Measurements from ENCODE around the gene ITPKB.
"Not testable (repeated sequence)": the region's sequence is repeated elsewhere in the genome, so short reads cannot be mapped to it uniquely, and the experiment has no call there.

Gene ITPKB

DNA sequence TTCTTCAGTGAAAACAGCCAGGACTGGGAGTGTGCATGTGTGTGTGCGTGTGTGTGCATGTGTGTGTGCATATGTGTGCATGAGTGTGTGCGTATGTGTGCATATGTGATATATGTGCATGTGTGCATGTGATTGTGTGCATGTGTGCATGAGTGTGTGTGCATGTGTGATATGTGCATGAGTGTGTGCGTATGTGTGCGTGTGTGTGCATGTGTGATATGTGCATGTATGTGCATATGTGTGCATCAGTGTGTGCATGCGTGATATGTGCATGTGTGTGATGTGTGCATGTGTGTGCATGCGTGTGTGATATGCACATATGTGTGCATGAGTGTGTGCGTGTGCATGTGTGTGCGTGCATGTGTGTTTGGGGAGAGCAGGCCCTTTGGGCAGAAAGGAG is 89.8 kb downstream of the ITPKB start:
- DNase-seq: no peak

DNA sequence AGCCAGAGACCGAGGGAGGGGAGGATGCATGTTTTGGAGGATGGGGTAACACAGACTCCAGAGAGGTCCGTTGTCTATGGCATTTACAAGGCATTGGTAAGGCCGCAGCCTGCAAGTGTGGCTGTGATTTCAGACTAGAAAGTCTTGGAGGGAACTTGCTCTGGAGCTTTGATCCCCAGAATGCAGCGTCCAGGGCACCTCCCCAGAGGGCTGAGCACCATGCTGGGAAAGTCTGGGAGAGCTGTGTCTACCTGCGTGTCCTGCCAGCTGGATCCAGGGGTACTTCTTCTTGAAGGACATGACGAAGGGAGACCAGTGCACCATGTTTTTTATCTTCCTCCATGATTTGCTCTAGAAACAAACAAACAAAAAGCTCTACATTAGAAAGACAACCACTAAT is 90.7 kb downstream of the ITPKB start:
- no peak for DNase-seq

DNA sequence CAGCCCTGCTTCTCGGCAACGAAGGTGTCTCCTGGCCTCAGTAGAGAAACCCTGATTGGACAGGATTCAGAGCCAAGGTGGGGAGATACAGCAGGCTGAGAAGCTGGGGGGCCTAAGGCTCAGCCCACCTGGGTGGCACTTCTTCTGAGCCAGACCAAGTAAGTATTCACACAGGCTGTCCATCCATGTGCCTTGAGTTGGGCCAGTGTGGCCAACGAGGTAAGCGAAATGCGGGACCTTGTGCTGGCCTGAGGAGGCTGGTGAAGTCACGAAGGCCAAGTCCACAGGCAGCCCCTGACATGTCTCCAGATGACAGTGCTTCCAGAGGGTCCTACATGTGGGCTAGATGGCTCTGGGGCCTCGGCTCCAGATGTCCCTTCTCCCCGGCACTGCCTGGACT is 91.4 kb downstream of the ITPKB start:
- no peak for DNase-seq

DNA sequence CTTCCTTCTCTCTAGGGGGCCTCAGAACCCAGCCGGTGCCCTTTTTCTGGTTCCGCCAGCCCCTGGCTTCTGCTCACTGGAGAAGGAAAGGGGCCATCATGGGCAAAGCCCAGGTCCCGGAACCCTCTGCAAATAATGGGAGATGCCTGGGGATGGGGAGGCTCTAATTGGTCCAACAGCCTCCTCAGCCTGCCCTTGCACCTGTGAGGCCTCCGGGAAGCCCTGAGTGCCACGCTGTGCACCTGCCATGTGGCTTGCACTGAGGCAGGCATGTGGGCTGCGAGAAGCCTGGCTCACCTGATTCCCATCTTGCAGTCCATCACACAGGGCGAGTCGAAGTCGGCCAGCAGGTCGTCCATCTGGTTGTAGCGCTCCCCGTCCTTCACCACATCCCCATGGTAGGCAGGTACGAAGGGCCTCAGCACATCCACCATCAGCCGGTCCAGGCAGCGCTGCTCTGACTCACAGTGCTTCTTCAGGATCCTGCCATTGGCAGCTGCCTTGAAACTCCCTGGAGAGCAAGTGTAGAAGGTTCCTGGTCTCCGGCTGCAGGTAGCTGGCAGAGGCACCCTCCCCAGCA is 92.1 kb downstream of the ITPKB start:
- no peak for DNase-seq

DNA sequence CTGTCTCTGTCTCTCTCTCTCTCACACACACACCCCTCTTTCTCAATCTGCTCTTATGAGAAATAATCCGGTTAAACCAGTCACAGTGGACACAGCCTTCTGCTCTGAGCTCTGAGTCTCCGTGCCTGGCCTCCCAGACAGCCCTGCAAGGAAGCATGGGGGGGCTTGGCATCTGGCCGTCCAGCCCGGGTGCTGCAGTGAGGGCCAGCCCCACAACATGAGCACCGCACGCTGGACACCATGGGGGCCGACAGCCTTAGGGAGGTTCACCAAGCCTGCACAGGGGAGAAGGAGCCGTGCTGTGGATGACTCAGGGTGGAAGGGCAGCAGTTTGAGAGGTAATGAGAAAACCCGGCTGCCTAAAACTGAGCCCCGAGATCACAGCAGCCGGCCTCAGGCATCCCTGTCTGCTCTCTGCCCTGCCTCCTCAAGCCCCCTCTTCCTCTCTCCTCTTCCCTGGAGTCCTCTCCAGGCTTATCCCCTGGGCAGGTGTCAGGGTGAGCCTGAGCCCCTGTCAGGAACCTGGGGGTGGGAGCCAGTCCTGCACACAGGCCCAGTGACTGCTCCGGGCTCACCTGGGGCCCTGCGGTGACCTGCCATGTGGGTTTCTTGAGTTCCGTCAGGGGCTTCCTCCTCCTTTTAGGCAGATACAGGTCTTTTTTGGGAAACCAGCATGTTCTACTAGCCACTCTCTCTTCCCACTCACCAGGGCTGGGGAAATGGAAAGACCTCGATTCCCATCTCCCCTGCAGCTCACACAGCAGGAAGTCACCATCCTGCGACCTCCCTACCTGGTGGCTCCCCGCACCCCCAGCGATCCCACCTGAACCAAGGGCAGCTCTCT is 92.8 kb downstream of the ITPKB start:
- DNase-seq: no peak

DNA sequence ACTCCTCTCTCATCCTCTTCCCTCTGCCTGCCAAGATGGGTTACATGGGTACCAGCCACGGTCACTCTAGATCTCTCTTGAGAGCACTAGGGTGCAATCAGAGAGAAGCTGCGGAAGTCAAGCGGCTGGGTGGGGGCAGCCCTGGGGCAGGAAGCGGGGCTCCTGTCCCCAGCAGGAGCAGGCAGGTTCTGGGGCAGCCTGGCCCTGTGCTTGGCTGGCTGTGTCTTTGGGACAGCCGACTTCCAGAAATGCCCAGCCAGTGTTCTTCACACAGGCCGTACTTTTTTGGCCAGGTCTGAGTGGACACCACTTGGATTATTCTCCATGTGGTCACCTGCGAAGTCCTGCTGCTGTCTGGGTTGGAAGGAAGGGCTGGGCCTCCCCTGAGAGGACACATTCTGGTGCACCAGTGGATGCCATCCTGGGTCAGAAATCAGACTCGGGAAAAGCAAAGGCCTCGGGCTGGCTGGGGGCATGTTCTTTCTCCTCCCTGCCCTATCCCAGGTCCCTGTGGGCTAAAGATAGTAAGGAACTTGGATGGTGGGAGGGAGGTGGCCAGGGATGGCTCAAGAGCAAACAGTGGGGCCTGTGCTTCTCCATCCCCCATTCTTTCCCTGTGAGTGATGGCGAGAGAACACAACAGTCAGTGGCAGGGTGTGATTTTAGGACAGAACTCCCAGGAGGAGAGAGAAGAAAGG is 93.7 kb downstream of the ITPKB start:
- no peak for DNase-seq

DNA sequence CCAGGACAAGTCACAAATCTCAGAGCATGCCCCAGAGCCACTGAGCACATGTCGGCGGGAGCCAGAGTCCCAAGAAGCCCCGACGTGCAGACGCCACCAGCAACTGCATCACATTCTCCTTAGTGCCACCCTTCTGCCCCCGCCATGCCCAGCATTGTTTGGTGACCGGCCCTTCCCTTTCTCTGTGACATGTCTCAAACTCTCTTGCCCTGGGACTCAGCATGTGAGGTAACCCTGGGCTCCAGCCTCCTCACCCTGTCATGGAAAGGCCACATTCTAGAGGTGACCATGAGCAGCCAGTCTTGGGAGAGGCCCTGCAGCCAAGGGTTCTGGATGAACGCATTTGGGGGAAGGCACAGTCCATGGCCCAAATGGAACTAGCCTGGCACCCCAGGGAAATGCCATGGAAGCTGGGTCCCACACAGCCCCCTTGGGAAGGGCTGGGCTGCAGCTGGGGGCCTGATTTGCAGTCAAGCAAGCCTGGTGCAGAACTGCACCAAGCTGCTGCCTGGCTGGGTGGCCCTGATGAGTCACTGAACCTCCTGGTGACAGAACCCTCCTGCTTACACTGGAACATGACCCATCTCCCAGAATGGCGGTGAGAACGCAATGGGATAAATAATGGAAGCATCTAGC is 94.4 kb downstream of the ITPKB start:
- DNase-seq: peak; percentile 55

DNA sequence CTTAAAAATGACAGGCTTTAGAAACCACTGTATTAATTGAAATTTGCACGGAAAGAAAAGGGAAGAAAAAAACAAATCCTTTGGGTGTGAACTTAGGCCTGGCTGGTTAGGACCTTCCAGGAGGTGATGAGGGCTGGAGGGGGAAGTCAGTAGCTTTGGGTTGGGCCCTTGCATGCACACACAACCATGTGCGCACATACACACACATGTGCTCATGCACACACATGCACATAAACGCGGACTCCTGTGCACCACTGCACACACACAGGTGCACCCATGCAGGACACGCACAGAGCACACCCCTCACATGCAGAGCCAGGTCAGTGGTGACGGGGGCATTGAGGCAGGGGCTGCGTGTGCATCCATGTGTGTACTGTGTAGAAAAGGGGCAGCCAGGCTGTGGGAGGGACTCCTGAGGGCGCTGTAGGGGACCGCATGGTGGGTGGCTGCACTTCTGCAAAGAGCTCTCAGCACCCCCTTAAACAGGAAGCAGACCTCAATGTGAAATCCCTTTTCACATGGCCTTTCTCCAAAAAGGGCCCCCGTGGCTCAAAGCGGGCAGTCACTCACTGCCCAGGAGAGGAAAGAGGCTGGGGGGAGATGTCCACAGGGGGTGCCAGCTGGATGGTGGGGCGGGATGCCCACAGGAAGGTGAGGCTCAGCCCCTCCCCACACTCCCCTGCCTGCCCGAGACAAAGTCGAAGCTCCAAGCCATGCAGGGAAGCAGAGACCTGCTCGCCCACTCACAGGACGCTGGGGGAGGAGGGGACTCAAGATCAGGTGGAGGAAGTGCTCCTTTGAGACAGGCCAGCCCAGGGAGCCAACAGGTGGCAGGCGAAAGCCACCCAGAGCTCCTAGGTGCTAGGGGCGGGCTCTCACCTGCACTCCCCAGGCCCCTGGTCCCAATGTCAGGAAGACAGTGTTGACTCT is 95.2 kb downstream of the ITPKB start:
- no peak for DNase-seq

DNA sequence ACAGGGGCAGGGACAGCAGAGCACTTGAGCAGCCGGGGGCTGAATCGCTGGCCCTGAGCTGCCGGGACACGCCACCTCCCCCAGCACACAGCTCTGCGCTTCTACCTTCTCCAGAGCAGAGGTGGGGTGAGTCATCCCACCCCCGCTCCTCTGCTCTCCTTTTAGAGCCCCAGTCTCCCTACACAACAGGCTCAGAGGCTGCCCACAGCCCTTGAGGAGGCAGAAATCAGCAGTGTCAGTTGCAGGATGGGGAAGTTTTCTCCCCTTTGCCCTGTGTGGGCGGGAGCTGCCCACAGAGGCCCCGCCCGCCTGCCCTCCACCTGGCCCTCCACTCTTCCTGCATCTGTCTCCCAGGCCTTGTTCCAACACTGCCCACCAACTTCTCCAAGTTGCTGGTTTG is 95.9 kb downstream of the ITPKB start:
- DNase-seq: peak; percentile 21

DNA sequence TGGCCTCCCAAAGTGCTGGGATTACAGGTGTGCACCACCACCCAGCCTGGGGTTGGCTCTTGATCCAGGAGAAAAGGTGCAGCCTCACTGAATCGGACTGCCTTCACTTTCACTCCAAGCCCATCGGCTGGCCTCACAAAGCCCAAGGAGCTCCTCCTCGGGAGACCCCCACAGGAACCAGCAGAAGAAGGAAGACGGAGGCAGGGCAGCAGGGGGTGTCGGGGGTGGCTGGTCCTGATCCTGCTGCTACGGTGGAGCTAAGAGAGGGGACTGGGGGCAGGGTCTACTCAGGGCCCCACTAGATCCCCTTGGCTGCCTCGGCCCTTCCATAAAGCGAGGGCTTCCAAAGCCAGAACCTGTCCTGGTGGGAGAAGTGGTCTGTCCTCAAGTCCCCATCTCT is 96.7 kb downstream of the ITPKB start:
- no peak for DNase-seq

DNA sequence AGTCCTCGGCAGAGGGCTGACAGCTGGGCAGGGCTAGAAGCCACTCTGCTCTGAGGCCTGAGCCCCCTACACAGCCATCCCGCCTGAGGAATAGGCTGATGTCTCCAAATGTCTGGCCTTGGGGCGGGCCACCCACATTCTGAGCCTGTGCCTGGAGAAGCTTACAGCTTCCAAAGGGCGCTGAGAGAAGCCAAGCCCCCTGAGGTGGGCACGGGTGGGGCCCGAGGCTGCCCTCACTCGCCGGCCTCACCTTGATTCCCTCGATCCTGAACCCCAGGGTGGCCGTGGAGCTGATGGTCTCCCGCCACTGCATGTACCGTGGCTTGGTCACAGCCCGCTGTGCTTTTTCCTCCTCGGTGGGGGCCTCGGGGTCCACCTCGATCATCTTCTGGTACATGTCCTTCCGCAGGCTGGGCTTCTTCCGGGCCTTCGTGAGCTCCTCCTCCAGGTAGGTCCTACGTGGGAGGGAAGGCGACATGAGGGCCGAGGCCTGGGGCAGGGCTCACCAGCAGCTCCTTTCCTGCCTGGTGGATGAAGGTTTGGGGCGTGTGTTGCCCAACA is 97.3 kb downstream of the ITPKB start:
- no peak for DNase-seq

DNA sequence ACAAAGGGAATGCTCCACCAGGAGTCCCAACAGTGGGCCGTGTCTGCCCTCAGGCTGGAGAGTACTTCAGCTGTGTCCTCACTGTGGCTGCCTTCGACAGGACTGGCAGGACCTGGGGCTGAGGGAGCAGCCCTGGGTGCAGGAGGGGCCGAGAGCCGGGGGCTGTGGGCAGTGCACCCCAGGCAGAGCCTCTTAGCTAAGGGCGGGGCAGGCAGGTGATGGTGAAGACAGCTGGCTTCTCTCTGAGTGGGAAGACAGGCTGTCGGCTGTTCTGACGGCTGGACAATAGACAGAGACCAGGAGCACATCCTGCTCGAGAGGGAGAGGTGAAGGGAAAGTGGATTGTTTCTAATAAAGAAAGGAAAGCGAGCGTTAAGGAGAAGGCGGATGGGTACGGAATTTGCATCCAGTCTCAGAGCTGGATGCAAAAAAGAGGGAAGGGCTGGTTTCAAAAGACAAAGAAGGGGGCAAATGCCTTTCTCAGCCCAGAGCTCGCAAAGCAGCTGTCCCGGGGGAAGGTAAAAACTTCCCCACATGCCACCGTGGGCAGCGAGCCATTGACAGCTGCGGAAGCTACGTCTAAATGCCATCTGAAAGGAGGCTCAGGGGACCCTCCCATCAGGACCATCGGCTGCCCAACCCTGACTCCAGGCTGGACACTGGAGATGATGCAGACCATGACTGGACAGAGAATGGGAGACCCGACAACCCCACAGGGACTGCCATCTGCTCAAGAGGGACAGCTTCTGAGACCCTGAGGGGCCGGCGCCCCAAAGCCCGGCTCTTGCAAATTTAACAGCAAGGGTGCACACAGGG is 98.6 kb downstream of the ITPKB start:
- DNase-seq: no peak

DNA sequence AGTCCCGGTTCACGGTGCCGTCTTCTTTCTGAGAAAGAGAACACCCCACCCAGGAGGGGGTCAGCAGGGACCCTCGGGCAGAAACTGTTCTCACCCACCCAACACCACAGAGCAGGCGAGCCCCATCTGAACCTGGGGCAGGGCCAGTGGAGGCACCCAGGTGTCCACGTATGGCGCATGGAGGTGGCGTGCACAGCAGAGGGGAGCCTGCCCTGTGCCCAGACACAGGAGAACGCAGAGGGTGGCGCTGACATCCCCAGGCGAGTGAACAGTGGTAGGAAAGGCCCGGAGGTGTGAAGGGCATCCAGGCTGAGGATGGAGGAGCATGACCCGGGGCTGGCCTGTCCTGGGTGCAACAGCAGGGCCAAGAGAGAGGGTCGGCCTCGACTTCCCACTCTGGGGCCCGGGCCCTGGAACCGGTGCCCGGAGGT is 99.4 kb downstream of the ITPKB start:
- DNase-seq: no peak

DNA sequence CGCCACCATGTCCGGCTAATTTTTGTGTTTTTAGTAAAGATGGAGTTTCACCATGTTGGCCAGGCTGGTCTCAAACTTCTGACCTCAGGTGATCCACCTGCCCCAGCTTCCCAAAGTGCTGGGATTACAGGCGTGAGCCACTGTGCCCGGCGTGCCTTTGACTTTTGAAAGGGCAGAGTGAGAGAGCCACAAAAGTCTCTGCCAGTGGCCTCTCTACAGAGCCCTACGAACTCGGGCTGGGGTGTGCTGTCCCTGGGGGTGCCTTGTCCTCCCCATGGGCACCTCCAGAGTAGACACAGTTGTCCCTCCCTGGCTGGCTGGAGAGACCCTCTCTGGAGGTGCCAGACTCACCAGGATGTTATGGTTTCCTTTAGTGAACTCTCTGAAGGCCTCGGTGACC is 99.9 kb downstream of the ITPKB start:
- not testable (repeated sequence) for DNase-seq

DNA sequence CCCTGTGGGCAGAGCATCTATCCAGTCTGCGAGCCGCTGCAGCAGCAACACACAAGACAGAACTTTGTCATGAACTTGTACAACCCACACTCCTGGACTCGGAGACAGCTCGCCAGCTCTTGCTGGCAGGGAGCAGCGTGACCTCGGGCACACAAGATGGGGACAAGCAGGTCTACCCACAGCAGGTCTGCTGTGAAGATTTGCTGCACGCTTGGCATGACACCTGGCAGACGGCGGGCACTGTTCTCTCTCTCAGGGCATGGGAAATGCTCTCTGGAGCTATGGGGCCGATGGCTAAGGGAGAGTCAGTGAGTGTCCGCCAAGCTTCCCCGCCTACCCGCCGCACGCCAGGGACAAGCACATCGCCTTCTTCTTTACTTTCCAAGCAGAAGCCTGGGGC is 100.5 kb downstream of the ITPKB start:
- DNase-seq: no peak

DNA sequence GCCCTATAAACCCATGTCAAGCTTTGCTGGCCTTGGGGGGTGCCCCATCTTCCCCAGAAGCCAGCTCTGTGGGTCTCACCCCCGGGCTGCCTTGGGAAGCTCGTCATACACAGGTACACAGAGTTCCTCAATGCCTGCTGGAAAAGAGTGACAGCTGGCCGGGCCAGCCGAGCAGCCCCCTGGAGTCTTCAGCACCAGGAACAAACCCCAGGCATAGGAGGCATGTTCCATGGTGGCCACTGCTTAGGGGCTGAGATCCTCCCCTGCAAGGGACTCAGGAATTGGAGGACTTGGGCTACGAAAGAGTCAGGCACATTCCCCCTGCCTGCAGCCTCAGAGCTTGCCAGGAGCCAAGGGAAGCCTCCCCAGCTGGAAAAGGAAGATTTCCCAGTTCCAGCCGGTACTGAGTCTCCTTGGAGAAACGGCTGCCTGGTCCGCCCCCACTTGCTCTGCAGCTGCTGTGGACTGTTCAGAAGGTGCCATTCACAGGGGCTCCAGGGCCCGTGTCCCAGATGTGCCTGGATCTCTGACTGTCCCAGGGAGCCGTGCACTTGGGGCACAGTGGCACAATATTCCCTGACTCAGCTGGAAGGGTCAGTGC is 101.0 kb downstream of the ITPKB start:
- DNase-seq: no peak

DNA sequence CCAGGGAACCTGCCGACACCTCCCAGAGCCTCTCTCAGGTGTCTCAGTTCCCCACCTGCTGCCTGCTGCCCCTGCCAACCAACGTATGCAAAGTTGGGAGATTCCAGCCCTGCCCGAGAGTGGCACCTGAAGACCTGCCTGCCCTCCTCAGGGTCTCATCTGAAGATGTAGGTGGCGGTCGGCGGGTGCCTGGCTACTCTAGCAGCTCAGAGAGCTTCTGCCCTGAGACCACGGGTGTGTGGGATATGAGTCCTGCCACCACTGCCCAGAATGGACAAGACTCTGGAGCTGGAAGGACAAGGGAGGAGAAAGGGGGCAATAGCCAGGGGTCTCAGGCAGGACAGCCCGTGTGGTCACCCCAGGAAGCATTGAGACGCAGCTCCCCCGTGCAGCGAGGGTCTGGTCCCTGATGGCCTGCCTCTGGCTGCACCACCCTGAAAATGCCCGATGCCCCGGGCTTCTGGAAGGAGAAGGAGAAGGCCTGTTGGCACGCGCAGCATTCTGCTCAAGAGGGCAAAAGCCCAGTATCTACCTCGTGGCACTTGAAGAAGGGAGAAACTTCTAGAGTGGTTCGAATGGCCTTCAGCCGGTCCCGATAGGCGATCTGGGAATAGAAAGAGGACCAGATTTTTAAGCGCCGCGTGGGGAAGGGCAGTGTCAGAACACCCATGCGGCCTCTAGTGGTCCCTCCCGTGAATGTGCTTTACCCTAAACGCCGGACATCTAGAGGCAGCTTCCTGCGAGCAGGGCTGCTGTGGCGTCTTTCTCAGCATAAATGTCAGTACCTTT is 101.7 kb downstream of the ITPKB start:
- DNase-seq: peak; percentile 40

DNA sequence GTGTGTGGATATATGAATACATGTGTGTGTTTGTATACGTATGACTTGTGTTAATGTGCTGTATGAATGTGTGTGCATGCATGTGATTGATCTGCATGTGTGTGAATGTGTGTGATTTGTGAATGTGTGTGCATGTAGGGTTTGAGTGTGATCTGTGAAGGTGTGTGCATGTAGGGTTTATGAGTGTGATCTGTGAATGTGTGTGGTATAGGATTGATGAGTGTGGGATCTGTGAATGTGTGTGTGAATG is 102.3 kb downstream of the ITPKB start:
- no peak for DNase-seq

DNA sequence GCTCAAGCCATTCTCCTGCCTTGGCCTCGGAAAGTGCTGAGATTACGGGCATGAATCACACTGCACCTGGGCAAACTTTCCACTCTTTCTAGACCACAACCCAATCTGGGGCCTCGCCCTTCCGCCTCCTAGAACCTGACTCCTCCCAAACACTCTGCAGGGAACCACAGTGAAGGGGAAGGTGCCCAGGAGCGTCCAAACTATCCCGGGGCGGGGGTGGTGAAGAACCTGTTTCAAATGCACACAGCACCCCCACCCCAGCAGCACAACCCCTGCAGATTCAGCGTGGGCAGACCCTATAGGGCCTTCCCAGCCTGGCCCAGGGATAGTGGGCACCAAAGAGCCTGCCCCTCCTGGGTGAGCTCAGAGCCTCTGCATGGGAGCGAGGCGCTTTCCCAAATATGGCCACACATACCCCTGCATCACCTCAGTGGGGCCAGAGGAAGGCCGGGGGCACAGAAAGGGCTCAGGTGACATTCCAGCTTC is 103.6 kb downstream of the ITPKB start:
- DNase-seq: no peak

Measured in fibroblast of skin of back (primary cell).